Transverse colon (tissue), 4 donors: ENCODE data around the gene MIOX. TPM values are rescaled to one million over a fixed set of nuclear protein-coding genes. Genes with fewer than 3 reads are reported as not detected.

Source experiments
- DNase-seq: peaks from one replicate; pipeline ENCODE4 v3.0.0-alpha.2; 2019
- H3K27ac ChIP-seq, 4 donors: fragments of 200-600 bp; sonication (generic); 2 replicates each; pipeline ENCODE4 v1.5.1; 2016 to 2018; ENCODE audit warnings: inconsistent platforms in 4 of 4
- H3K27me3 ChIP-seq: fragments of 200-600 bp; sonication (generic); 2 replicates; pipeline ENCODE4 v1.5.1; 2017; ENCODE audit warnings: inconsistent platforms
- H3K36me3 ChIP-seq, 4 donors: fragments of 200-600 bp; sonication (generic); 2 replicates each; pipeline ENCODE4 v1.5.1; 2017 to 2019; ENCODE audit warnings: inconsistent platforms in 4 of 4
- H3K4me1 ChIP-seq, 4 donors: fragments of 200-600 bp; sonication (generic); 2 replicates each; pipeline ENCODE4 v1.5.1; 2017 to 2020; ENCODE audit warnings: inconsistent platforms in 4 of 4
- H3K4me3 ChIP-seq, 4 donors: fragments of 200-600 bp; sonication (generic); 1 replicate in 1 of 4; 2 replicates in 3 of 4; pipeline versions ENCODE4 v1.5.1 to v1.6.1; 2017 to 2019; ENCODE audit warnings: inconsistent platforms in 4 of 4
- H3K9me3 ChIP-seq, 2 donors: fragments of 200-600 bp; sonication (generic); 2 replicates each; pipeline ENCODE4 v1.5.1; 2017 to 2019; ENCODE audit warnings: inconsistent platforms in 2 of 2
- CTCF ChIP-seq, 5 experiments: fragments of 200-600 bp in 3 of 5; fragments of 450-650 bp in 2 of 5; sonication (generic) in 3 of 5; IDR thresholded peaks; 1 replicate in 2 of 5; 2 replicates in 3 of 5; pipeline ENCODE4 v1.5.1; 2016 to 2017; ENCODE audit warnings: antibody characterized with exemption in 5 of 5, inconsistent platforms in 3 of 5, mild to moderate bottlenecking in 2 of 5, moderate library complexity in 1 of 5
- EP300 ChIP-seq: sonication (generic); formaldehyde crosslinking; IDR thresholded peaks from one replicate; pipeline ENCODE4 v1.6.1; 2017; ENCODE audit warnings: antibody characterized with exemption, low read depth
- POLR2A ChIP-seq: fragments of 450-650 bp; IDR thresholded peaks from one replicate; pipeline ENCODE4 v1.6.1; 2016; ENCODE audit warnings: antibody characterized with exemption, mild to moderate bottlenecking, moderate library complexity
- POLR2AphosphoS5 ChIP-seq, 3 donors: sonication (generic); formaldehyde crosslinking; IDR thresholded peaks; one replicate each; pipeline ENCODE4 v1.6.1; 2016; ENCODE audit warnings: antibody characterized with exemption in 3 of 3
- WGBS, 2 donors: methylation state at CpG; one replicate each; pipeline ENCODE4 v1.1.5; 2018; ENCODE audit warnings: low coverage in 1 of 2; 5-methylcytosine and 5-hydroxymethylcytosine counted together
- in situ Hi-C, 4 donors: fragments of 200-750 bp; cut with MboI; loops; one replicate each; pipeline versions ENCODE4 v1.15.0 to v1.15.1; 2017; ENCODE audit warnings: low sequenced_read_pairs in 3 of 4, low pct_ligation_motif_present in 1 of 4, low pct_unique_long_range_greater_than_20kb in 1 of 4
- intact Hi-C: fragments of 100-400 bp; cut with DNase I; formaldehyde crosslinking; loops from one replicate; pipeline ENCODE4 v1.15.1; 2023; ENCODE audit warnings: low total_unique reads
- total RNA-seq, 4 donors: library from RNA; depleted of rRNA; stranded (reverse); fragments of >200 nt; gene quantifications; one replicate each; pipeline ENCODE4 v1.1.0, GENCODE V29; 2016

Gene MIOX
- total RNA-seq, 4 donors from 2014 or later, result not detected

- peaks cover 51 to 63% (median 55%) of the 10 kb centered on the region in 4 donors for H3K4me1 ChIP-seq
- H3K9me3 ChIP-seq, result no peaks in the 10 kb centered on the region
- peak overlapping the region in 1 of 4 donors; percentile 8 for H3K4me3 ChIP-seq
- intact Hi-C loops, result loop anchor here (10.0 kb wide), 1 partner anchor 216 kb away; the partner anchor contains the start of gene HDAC10
- peak overlapping the region; percentile 83 to 91 (median 87) for H3K27ac ChIP-seq
- in situ Hi-C loops, result no loop called here
- no peaks in the 10 kb centered on the region for H3K27me3 ChIP-seq
- H3K36me3 ChIP-seq, result peaks cover 0 to 21% (median 10%) of the 10 kb centered on the region in 4 donors
- peak; percentile 67 for DNase-seq
- WGBS, 2 donors, result 30% methylated on average over 6 of the region's 6 CpGs; no CpG with 5 or more reads in 1 of the 2 donors
- TF ChIP-seq EP300 (no peak), CTCF (IDR thresholded peaks at IDR 0.05) (peak in 1 of 5 experiments; percentile 30), POLR2A (peak; percentile 19), POLR2AphosphoS5 (IDR thresholded peaks at IDR 0.05) (no peak)
Observed at GRCh38 chr22:50470491-50470890, 16.2 kb upstream of the MIOX start.

- Histone ChIP-seq H3K4me3 (no peak overlapping the region), H3K4me1 (peaks cover 53 to 64% (median 57%) of the 10 kb centered on the region in 4 donors), H3K36me3 (peaks cover 0 to 13% (median 5%) of the 10 kb centered on the region in 4 donors), H3K27ac (peak overlapping the region; percentile 83 to 91 (median 87)), H3K9me3 (no peaks in the 10 kb centered on the region), H3K27me3 (no peaks in the 10 kb centered on the region)
- TF ChIP-seq POLR2AphosphoS5 (IDR thresholded peaks at IDR 0.05), result no peak
- no peak for TF ChIP-seq EP300
- TF ChIP-seq CTCF (IDR thresholded peaks at IDR 0.05), result no peak
- TF ChIP-seq POLR2A, result no peak
- intact Hi-C loops, result loop anchor here (10.0 kb wide), 1 partner anchor 217 kb away; the partner anchor contains the start of gene HDAC10
- in situ Hi-C loops, result no loop called here
- 80% methylated on average over 21 of the region's 21 CpGs; no CpG with 5 or more reads in 1 of the 2 donors for WGBS, 2 donors
- no peak for DNase-seq
Observed at GRCh38 chr22:50471197-50471847, 15.3 kb upstream of the MIOX start.

GRCh38 chr22:50471962-50472361 lies 14.7 kb upstream of the MIOX start:
- DNase-seq, result no peak
- no peaks in the 10 kb centered on the region for H3K27me3 ChIP-seq
- peaks cover 53 to 64% (median 57%) of the 10 kb centered on the region in 4 donors for H3K4me1 ChIP-seq

GRCh38 chr22:50473088-50473487 lies 13.6 kb upstream of the MIOX start:
- Histone ChIP-seq H3K27ac (peak overlapping the region in 2 of 4 donors; percentile 91 to 92), H3K4me3 (peak overlapping the region in 2 of 4 donors; percentile 67 to 91), H3K27me3 (no peaks in the 10 kb centered on the region), H3K36me3 (no peaks in the 10 kb centered on the region), H3K9me3 (no peaks in the 10 kb centered on the region), H3K4me1 (peaks cover 53 to 64% (median 57%) of the 10 kb centered on the region in 4 donors)
- peak; percentile 41 for DNase-seq
- intact Hi-C loops, result loop anchor here (10.0 kb wide), 1 partner anchor 218 kb away; the partner anchor contains the start of gene HDAC10
- TF ChIP-seq EP300, result no peak
- no peak for TF ChIP-seq POLR2AphosphoS5 (IDR thresholded peaks at IDR 0.05)
- TF ChIP-seq POLR2A, result no peak
- TF ChIP-seq CTCF (IDR thresholded peaks at IDR 0.05), result peak in 4 of 5 experiments; percentile 19 to 42 (median 24)
- in situ Hi-C loops, result no loop called here
- 66 to 80% methylated on average over 2 to 6 of the region's 6 CpGs for WGBS, 2 donors

More at GRCh38 chr22:50471962-50472361, 14.7 kb upstream of the MIOX start:
- intact Hi-C loops (loop anchor here (10.0 kb wide), 1 partner anchor 217 kb away; the partner anchor contains the start of gene HDAC10), in situ Hi-C loops (no loop called here)
- no peaks in the 10 kb centered on the region for H3K9me3 ChIP-seq
- peaks cover 0 to 6% (median 2%) of the 10 kb centered on the region in 4 donors for H3K36me3 ChIP-seq
- TF ChIP-seq POLR2AphosphoS5 (IDR thresholded peaks at IDR 0.05) (no peak), POLR2A (no peak)
- H3K4me3 ChIP-seq, result no peak overlapping the region
- 75% methylated on average over 5 of the region's 5 CpGs; no CpG with 5 or more reads in 1 of the 2 donors for WGBS, 2 donors
- peak overlapping the region in 3 of 4 donors; percentile 83 to 91 (median 90) for H3K27ac ChIP-seq
